HL-60 (cell line): Measurements from ENCODE around the gene CBLB.

Source experiments
- POLR2AphosphoS5 ChIP-seq: IDR thresholded peaks from 2 replicates; pipeline ENCODE4 v1.6.1; 2012; ENCODE audit warnings: low read depth
- TF ChIP-seq, protein P1 (sequence below): IDR thresholded peaks from one replicate; pipeline ENCODE4 v1.5.1; 2011; ENCODE audit warnings: low read length, control low read depth, inconsistent platforms; ENCODE audit not compliant: insufficient read depth
- TF ChIP-seq, protein P2 (sequence below): IDR thresholded peaks from 2 replicates; pipeline ENCODE4 v1.6.1; 2012; ENCODE audit warnings: low read depth; ENCODE audit not compliant: insufficient replicate concordance

DNA sequence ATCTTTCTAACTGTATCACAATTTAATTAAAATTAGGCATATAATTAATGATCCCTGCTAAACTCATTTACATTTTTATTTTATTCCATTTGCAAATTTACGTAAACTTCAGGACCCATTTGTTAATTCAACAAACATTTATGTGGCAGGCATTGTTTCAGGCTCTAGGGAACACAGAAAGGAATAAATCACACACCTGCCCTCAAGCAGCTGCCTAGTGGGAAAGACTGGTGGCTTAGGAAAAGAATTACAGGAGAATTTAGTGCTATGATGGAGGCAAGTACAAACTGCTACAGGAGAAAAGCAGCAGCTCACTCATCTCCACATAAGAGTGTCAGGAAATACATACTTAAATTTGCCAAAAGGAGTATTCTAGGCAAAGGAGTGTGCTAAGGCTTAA, 11.2 kb downstream of the CBLB start:
- TF ChIP-seq, protein P1, sequence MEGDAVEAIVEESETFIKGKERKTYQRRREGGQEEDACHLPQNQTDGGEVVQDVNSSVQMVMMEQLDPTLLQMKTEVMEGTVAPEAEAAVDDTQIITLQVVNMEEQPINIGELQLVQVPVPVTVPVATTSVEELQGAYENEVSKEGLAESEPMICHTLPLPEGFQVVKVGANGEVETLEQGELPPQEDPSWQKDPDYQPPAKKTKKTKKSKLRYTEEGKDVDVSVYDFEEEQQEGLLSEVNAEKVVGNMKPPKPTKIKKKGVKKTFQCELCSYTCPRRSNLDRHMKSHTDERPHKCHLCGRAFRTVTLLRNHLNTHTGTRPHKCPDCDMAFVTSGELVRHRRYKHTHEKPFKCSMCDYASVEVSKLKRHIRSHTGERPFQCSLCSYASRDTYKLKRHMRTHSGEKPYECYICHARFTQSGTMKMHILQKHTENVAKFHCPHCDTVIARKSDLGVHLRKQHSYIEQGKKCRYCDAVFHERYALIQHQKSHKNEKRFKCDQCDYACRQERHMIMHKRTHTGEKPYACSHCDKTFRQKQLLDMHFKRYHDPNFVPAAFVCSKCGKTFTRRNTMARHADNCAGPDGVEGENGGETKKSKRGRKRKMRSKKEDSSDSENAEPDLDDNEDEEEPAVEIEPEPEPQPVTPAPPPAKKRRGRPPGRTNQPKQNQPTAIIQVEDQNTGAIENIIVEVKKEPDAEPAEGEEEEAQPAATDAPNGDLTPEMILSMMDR: no peak
- no peak for TF ChIP-seq POLR2AphosphoS5
- TF ChIP-seq, protein P2, sequence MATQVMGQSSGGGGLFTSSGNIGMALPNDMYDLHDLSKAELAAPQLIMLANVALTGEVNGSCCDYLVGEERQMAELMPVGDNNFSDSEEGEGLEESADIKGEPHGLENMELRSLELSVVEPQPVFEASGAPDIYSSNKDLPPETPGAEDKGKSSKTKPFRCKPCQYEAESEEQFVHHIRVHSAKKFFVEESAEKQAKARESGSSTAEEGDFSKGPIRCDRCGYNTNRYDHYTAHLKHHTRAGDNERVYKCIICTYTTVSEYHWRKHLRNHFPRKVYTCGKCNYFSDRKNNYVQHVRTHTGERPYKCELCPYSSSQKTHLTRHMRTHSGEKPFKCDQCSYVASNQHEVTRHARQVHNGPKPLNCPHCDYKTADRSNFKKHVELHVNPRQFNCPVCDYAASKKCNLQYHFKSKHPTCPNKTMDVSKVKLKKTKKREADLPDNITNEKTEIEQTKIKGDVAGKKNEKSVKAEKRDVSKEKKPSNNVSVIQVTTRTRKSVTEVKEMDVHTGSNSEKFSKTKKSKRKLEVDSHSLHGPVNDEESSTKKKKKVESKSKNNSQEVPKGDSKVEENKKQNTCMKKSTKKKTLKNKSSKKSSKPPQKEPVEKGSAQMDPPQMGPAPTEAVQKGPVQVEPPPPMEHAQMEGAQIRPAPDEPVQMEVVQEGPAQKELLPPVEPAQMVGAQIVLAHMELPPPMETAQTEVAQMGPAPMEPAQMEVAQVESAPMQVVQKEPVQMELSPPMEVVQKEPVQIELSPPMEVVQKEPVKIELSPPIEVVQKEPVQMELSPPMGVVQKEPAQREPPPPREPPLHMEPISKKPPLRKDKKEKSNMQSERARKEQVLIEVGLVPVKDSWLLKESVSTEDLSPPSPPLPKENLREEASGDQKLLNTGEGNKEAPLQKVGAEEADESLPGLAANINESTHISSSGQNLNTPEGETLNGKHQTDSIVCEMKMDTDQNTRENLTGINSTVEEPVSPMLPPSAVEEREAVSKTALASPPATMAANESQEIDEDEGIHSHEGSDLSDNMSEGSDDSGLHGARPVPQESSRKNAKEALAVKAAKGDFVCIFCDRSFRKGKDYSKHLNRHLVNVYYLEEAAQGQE: no peak
